KMS-11 (cell line): ENCODE measurements around the gene COL11A2.
A peak's percentile ranks its signal among the peaks of the same experiment; 100 is the strongest.
"Not testable (repeated sequence)": the region's sequence is repeated elsewhere in the genome, so short reads cannot be mapped to it uniquely, and the experiment has no call there.

Experiments used
- H2AFZ ChIP-seq: fragments of 200-600 bp; sonication (generic); 2 replicates; pipeline ENCODE4 v1.6.1; 2016; ENCODE audit warnings: antibody characterized with exemption, mixed run types, low read depth
- H3K27ac ChIP-seq: fragments of 200-600 bp; sonication (generic); 2 replicates; pipeline ENCODE4 v1.6.1; 2016; ENCODE audit warnings: mild to moderate bottlenecking, mixed run types
- H3K27me3 ChIP-seq: fragments of 200-600 bp; sonication (generic); 2 replicates; pipeline ENCODE4 v1.6.1; 2017; ENCODE audit warnings: mild to moderate bottlenecking, low read depth, mixed run types, moderate library complexity; ENCODE audit not compliant: insufficient read depth
- H3K36me3 ChIP-seq: fragments of 200-600 bp; sonication (generic); 2 replicates; pipeline ENCODE4 v1.6.1; 2017; ENCODE audit warnings: mild to moderate bottlenecking, mixed run types; ENCODE audit not compliant: insufficient read depth
- H3K4me1 ChIP-seq: fragments of 200-600 bp; sonication (generic); 2 replicates; pipeline ENCODE4 v1.6.1; 2016; ENCODE audit warnings: mild to moderate bottlenecking, low read depth, mixed run types; ENCODE audit not compliant: poor library complexity, severe bottlenecking
- H3K4me2 ChIP-seq: fragments of 200-600 bp; sonication (generic); 2 replicates; pipeline ENCODE4 v1.7.0; 2016; ENCODE audit warnings: mild to moderate bottlenecking, mixed run types
- H3K4me3 ChIP-seq: fragments of 200-600 bp; sonication (generic); IDR thresholded peaks from 2 replicates; pipeline ENCODE4 v1.6.1; 2017; ENCODE audit warnings: low read depth, low read length, mixed read lengths; ENCODE audit not compliant: insufficient read depth
- H3K79me2 ChIP-seq: fragments of 200-600 bp; sonication (generic); 2 replicates; pipeline ENCODE4 v1.6.1; 2016; ENCODE audit warnings: low read depth, mixed run types; ENCODE audit not compliant: insufficient read depth
- H3K9ac ChIP-seq: fragments of 200-600 bp; sonication (generic); 2 replicates; pipeline ENCODE4 v1.6.1; 2016; ENCODE audit warnings: mild to moderate bottlenecking, mixed run types
- H4K20me1 ChIP-seq: fragments of 200-600 bp; sonication (generic); 2 replicates; pipeline ENCODE4 v1.6.1; 2016; ENCODE audit warnings: mild to moderate bottlenecking, mixed run types; ENCODE audit not compliant: insufficient read depth
- TF ChIP-seq, protein P1 (sequence below): fragments of 200-600 bp; sonication (generic); conservative IDR thresholded peaks from 2 replicates; pipeline ENCODE4 v1.6.1; 2017; ENCODE audit warnings: low read depth, mild to moderate bottlenecking, antibody characterized with exemption, low read length, moderate library complexity, mixed read lengths

COL11A2 gene

DNA sequence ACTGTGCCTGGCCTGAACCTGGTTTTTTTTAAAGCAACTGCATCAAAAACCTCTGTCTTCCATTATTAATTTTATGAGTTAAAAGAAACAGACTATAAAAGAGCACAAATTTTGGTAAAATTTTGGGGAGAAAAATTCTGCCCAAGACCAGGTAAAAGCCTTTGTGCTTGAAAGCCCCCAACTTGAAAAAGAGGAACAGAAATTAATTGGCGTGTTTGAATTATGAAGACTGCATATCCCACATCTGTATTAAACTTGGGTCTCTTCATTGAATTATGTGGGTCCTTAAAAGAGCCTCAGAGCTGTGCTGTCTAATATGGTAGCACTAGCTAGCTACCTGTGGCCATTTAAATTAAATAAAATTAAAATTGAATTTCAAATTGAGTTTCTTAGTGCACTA, 41.2 kb downstream of the COL11A2 start:
- TF ChIP-seq, protein P1, sequence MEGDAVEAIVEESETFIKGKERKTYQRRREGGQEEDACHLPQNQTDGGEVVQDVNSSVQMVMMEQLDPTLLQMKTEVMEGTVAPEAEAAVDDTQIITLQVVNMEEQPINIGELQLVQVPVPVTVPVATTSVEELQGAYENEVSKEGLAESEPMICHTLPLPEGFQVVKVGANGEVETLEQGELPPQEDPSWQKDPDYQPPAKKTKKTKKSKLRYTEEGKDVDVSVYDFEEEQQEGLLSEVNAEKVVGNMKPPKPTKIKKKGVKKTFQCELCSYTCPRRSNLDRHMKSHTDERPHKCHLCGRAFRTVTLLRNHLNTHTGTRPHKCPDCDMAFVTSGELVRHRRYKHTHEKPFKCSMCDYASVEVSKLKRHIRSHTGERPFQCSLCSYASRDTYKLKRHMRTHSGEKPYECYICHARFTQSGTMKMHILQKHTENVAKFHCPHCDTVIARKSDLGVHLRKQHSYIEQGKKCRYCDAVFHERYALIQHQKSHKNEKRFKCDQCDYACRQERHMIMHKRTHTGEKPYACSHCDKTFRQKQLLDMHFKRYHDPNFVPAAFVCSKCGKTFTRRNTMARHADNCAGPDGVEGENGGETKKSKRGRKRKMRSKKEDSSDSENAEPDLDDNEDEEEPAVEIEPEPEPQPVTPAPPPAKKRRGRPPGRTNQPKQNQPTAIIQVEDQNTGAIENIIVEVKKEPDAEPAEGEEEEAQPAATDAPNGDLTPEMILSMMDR, result no peak
- Histone ChIP-seq H3K4me2 (no peak overlapping the region), H2AFZ (no peak overlapping the region), H3K27ac (no peak overlapping the region), H3K4me1 (no peaks in the 10 kb centered on the region), H3K4me3 (no peak overlapping the region), H3K36me3 (no peaks in the 10 kb centered on the region), H3K27me3 (no peaks in the 10 kb centered on the region), H3K9ac (no peak overlapping the region), H4K20me1 (no peaks in the 10 kb centered on the region), H3K79me2 (no peaks in the 10 kb centered on the region)

DNA sequence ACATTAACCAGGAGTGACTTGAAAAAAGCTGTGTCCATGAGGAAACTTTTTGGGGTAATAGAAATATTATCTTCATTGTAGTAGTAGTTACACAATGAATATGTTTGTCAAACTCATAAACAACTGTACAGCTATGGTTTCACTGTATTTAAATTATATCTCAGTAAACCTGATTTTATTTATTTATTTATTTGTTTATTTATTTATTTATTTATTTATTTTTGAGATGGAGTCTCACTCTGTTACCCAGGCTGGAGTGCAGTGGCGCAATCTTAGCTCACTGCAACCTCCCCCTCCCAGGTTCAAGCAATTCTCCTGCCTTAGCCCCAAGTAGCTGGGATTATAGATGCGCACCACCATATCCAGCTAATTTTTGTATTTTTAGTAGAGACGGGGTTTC, 41.7 kb downstream of the COL11A2 start:
- H2AFZ ChIP-seq, result not testable (repeated sequence)

DNA sequence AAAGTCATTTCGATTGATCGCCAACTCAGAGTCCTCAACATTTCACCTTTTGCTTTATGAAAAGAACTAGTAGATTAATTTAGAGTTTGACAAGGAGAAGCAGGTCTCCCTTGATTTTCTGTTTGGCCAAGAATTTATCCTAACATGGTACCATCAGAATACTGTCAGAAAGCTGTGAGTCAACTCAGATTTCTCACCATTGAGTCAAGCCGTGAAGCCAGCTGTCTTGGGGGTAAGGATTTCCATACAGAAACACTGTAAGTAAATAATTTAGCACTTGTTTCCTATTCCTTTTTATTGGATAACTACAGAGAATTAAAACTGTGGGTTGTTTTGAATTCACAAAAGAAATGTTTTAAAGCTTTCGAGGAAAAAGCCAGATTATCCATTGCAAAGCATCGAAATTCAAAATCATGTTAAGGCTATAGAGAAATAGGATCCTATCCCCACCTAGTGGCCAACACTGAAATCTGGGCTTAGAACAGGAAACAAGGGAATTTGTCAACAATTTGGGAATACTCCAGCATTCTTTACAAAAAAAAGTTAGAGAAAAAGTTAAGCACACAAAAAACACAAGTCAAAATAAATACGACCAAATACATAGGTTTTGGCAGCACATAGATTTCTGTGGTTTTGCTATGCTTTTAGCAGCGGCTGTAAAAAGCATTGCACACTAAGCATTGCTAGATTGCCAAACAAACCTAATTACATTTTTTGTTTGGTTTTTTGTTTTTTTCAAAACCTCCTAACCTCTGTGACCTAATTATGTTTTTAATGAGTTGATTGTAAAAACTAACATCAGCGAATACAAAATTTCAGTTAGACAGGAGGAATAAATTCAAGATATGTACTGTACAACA, 44.2 kb downstream of the COL11A2 start:
- Histone ChIP-seq H3K4me2 (no peak overlapping the region), H2AFZ (no peak overlapping the region), H3K27ac (no peak overlapping the region), H3K79me2 (no peaks in the 10 kb centered on the region), H3K36me3 (no peaks in the 10 kb centered on the region), H3K9ac (no peak overlapping the region), H4K20me1 (no peaks in the 10 kb centered on the region), H3K27me3 (no peaks in the 10 kb centered on the region), H3K4me1 (no peaks in the 10 kb centered on the region), H3K4me3 (no peak overlapping the region)
- TF ChIP-seq, protein P1, result peak; percentile 78

More for the DNA sequence above, 41.7 kb downstream of the COL11A2 start:
- H3K27ac ChIP-seq, H3K4me3 ChIP-seq, H3K27me3 ChIP-seq, H3K79me2 ChIP-seq, H4K20me1 ChIP-seq, H3K9ac ChIP-seq, H3K36me3 ChIP-seq, H3K4me2 ChIP-seq, H3K4me1 ChIP-seq: not testable (repeated sequence)

- Histone ChIP-seq H3K9ac (no peak overlapping the region), H3K36me3 (no peaks in the 10 kb centered on the region), H2AFZ (no peak overlapping the region), H3K27ac (no peak overlapping the region), H3K4me2 (no peak overlapping the region), H3K4me3 (no peak overlapping the region), H3K79me2 (no peaks in the 10 kb centered on the region), H3K4me1 (no peaks in the 10 kb centered on the region), H4K20me1 (no peaks in the 10 kb centered on the region), H3K27me3 (no peaks in the 10 kb centered on the region)
- TF ChIP-seq, protein P1, result no peak
Observed at GRCh38 chr6:33144373-33144772, 47.9 kb downstream of the COL11A2 start.

GRCh38 chr6:33143113-33143770, 49.0 kb downstream of the COL11A2 start:
- H2AFZ ChIP-seq, result no peak overlapping the region
- no peak overlapping the region for H3K4me3 ChIP-seq
- no peak overlapping the region for H3K27ac ChIP-seq
- TF ChIP-seq, protein P1, result no peak
- no peaks in the 10 kb centered on the region for H3K4me1 ChIP-seq
- no peaks in the 10 kb centered on the region for H3K36me3 ChIP-seq
- H3K9ac ChIP-seq, result no peak overlapping the region
- no peak overlapping the region for H3K4me2 ChIP-seq
- no peaks in the 10 kb centered on the region for H3K79me2 ChIP-seq
- H3K27me3 ChIP-seq, result no peaks in the 10 kb centered on the region
- no peaks in the 10 kb centered on the region for H4K20me1 ChIP-seq
